HK-2 (cell line): Measurements from ENCODE around the gene ANKDD1A.
A peak's percentile ranks its signal among the peaks of the same experiment; 100 is the strongest.

ENCODE experiments used
- DNase-seq: peaks from one replicate; pipeline ENCODE4 v3.0.0-alpha.2; 2018; ENCODE audit not compliant: unreplicated experiment

The ANKDD1A gene

DNA sequence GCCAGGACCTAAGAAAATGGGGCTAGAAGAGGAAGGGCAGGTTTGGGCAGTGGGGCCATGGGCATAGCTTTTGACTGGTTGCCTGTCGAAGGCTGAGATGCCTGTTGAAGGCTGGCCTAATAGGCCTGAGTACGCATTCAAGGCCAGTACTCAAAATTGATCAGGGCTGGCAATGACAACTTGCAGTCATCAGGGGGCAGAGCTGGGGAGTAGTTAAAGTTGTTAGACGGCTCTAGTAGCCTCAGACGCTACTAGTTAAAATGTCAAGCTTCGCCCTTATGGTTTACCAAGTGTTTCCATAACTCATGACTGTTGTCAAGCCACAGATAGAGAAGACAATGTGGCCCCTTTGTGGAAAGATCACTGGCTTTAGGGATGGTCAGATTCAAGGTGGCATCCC lies 49.3 kb downstream of the ANKDD1A start:
- DNase-seq, result no peak

DNA sequence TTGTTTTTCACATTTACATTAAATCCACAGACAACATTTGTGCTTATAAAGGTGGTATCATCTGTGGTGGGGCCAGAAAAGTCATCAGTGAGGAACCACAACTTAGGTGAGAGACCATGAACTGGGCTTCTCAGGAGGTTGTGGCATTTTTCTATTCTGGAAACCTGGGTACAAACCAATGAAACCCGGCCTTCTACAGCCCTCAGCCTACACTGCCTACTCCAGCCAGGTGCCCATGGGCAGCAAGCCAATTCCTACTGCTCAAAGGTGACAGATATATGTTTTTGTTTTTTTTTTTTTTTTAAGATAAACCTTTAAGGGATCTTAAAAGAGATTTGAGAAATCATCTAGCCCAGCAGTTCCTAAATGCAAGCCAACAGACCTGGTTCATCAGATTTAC lies 57.7 kb downstream of the ANKDD1A start:
- no peak for DNase-seq

GRCh38 chr15:64970698-64971097 lies 59.0 kb downstream of the ANKDD1A start:
- no peak for DNase-seq

DNA sequence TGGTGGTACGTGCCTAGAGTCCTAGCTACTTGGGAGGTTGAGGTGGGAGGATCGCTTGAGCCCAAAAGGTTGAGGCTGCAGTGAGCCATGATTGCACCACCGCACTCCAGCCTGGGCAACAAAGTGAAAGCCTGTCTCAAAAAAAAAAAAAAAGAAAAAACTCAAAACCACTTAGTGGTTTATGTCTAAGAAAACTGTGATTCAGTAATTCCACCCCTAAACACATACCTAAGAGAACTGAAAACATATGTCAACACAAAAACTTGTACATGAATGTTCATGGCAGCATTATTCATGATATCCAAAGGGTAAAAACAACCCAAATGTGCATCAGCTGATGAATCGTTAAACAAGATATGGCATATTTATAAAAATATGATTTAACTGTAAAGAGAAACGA lies 63.7 kb downstream of the ANKDD1A start:
- DNase-seq, result no peak

- DNase-seq, result no peak
Measured at GRCh38 chr15:64979252-64979710, 67.6 kb downstream of the ANKDD1A start.

DNA sequence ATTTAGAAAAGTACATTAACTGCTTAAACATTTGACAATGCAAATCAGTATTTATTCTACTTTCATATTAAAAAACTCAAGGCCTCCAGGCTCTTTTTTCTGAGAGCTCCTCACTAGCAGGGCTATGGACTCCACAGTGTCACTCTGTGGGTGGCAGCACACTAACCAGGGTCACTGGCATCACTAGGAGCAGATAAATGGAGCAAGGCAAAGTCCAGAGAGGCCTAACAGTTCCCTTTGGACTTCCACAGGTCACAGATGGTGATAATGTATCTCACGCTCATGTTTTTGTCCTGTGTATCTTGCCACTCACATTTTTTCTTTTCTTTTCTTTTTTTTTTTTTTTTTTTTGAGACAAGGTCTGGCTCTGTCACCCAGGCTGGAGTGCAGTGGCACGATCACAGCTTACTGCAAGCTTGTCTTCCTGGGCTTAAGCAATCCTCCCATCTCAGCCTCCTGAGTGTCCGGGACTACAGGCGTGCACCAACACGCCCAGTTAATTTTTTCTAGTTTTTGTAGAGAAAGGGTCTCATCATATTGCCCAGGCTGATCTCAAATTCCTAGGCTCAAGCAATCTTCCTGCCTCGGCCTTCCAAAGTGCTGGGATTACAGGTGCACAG lies 70.2 kb downstream of the ANKDD1A start:
- DNase-seq, result no peak

DNA sequence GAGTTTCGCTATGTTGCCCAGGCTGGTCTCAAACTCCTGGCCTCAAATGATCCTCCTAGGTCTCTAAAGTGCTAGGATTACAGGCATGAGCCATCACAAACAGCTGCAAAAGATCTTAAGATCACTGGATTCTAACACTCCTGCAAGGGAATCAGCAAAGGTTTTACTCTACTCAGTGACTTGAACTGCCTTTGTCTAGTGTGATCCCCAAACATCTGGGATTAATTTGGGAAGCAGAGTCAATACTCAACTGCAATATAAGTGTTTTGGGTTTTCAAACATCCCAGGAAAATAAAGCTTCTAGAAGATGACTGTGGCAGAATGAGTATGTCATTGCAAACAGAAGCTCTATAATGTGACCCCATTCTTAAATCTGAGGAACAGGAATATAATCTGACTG lies 70.8 kb downstream of the ANKDD1A start:
- no peak for DNase-seq

- no peak for DNase-seq
Measured at GRCh38 chr15:64985366-64986033, 73.8 kb downstream of the ANKDD1A start.

- DNase-seq, result no peak
Measured at GRCh38 chr15:64987136-64987535, 75.4 kb downstream of the ANKDD1A start.

DNA sequence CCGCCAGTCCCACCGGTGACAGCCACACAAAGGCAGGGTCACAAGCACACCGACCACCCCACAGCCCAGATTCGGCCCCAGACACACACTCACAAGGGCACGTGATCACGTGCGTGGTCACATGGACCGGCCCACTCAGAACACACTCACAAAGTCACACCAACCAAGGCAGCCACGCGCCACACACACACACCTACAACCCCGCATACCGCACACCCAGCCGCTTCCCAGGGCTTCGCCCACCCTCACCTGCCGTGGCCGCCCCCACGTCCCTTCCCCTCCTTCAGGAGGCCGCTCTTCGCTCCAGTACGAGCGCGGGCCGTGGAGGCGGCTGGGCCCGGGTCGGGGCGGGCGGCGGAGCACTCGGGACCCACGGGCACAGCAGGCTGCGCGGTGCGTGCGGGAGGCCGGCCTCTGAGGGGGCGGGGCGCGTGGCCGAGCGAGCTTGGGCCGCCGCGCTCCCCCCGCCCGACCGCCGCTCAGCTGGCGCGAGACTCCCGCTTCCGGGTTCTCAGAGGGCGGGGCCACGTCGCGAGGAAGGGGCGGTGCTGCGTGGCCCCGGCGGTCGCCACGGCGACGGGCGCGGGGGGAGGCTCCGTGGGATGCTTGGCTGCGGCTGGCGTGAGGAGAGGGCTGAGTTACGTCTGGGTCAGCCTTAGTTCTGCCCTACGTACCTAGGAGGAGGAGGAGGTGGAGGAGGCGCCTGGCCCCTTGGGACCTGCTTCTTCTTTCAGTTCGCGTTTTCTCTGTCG lies 77.9 kb downstream of the ANKDD1A start, which contains the start of gene SPG21:
TSS of gene SPG21 (minus strand) at position 499 of the 752 bp plus-strand sequence. CDS start 6,345 bp downstream, outside the sequence.
- DNase-seq, result peak; percentile 89

- no peak for DNase-seq
Measured at GRCh38 chr15:64990168-64990470, 78.4 kb downstream of the ANKDD1A start.

DNA sequence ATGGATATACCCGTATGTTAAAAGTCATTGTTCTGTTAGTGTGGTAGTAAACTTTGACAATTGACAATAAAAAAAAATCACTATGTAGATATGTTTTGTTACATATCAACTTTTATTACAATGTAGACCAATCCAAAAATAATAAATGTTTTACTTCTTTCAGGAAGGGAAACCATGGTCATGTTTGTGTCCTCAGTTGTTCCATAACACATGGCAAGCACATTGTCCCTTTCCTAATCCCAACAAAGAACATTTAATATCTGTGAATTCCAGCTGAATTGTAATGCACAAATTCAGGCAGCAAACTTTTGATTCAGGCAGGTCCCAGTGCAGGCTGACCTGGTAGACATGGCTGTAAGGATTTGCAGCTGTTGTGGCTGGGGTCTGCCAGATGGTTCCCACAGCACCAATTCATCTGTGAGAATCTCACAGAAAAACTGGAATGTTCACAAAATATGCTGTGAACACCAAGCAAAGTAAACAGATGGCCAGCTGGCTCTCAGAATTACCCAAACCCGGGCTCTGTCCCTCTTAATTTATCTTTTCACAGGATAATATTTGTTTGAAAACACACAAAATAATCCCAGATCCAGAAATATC lies 79.9 kb downstream of the ANKDD1A start:
- DNase-seq, result no peak

DNA sequence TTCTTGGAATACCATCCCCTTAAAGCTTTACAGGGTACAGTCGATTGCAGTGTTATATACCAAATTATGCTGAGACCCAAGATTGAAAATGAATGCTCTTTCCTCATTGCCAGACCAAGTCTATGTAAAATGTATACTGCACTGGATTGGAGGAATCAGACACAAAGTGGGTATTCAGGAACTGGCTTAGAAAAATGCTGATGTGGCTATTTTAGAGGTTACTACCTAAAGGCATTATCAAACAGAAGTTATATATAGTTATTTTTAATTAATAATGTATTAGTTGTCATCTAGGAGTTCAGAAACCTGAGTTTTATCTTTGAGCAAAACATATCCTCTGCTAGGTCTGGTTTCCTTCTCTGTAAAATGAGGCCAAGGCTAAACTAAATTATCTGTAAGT lies 81.6 kb downstream of the ANKDD1A start:
- no peak for DNase-seq

- no peak for DNase-seq
Measured at GRCh38 chr15:64997066-64997465, 85.4 kb downstream of the ANKDD1A start.

DNA sequence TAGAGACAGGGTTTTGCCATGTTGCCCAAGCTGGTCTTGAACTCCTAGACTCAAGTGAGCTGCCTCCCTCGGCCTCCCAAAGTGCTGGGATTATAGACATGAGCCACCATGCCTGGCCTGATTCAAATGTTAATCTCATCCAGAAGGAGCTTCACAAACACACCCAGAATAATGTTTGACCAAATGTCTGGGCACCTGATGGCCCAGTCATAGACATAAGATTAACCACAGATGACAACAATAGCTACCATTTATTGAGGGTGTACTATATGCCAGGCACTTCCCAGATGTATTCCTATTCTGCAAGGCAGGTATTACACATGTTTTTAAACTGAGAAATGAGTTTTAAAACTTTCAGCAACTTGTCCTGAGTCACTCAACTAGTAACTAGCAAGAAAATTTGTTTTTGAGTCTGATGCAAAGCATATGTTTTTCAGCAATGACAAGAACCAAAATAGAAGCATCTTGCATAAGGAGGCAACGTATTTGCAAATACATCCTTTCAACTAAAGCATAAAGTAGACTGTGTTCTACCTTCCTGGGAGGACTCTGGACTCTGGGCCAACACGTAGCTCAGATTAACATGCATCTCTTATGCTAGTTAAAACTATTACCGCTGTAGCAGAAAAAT lies 86.2 kb downstream of the ANKDD1A start:
- no peak for DNase-seq

DNA sequence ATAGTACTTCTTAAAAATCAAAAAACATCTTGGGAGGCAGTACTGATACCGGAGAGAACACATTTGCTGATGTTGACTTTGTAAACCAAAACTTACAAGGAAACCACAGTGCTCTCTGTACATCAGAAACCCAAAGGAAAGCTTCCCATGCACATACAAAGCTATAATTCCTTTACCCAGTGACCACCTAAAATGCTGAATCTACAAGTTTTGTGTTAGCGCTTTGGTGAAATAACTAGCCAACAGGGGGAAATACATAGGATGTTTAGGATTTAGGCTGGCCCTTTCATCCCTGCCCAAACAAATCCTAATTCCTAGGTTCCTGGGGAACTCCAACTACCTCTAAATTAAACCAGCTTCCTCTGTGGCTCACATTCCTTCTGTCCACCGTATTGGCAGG lies 93.3 kb downstream of the ANKDD1A start:
- DNase-seq, result no peak

DNA sequence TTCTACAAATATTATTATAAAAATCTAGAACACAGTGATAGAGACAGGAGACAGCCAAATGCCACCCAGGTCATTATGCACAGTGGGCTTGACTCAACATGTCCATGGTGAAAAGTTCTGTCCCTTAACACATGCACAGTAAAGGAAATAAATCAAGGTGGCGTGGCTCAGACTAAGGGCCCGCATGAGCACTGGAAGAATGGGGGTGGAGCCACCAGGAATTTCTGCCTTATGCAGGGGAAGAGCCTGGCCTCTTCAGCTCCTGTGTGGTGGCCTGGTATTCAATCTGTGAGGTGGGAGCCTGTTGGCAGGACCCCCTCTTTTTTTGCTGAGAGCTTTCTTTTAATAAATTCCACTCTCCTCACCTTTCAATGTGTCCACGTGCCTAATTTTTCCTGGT lies 95.2 kb downstream of the ANKDD1A start:
- DNase-seq, result no peak
